HG03378 (cell line): ENCODE measurements around the gene PRCP.

Source experiments
- ATAC-seq: cut with Tn5 transposase; IDR thresholded peaks from one replicate; pipeline ENCODE4 v1.9.1; 2021; ENCODE audit warnings: mild to moderate bottlenecking, moderate library complexity; ENCODE audit not compliant: unreplicated experiment

PRCP gene

DNA sequence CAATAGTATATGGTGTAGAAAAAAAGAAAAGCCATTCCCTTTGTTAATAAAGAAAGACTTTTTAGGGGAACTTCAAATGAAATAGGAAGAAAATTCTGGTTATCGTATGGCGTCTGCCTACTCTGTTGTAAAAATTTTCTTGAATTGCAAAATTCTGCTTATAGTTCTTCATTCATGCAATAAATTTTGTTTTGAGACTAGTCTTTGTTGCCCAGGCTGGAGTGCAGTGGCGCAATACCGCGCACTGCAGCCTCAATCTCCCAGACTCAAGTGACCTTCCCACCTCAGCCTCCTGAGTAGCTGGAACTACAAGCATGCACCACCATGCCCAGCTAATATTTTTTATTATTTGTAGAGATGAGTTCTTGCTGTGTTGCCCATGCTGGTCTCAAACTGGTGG is 7.1 kb upstream of the PRCP start:
- no peak for ATAC-seq

DNA sequence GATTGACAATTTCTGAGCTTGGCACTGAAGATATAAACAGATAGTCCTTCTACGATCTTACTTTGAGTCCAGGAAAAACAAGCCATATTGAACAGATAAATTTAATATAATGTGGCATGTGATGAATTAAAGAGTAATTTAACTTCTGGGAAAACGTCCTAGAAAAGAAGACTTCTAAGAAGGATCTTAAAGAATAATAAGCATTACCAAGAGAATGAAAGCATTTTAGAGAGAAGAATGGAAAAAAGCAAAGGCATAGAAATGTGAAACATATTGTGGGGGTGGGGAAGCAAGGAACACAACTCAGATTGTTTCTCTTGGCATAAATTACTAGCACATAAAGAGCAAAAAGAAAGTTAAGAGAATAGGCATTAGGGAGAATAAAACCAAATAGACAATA is 6.7 kb upstream of the PRCP start:
- no peak for ATAC-seq

DNA sequence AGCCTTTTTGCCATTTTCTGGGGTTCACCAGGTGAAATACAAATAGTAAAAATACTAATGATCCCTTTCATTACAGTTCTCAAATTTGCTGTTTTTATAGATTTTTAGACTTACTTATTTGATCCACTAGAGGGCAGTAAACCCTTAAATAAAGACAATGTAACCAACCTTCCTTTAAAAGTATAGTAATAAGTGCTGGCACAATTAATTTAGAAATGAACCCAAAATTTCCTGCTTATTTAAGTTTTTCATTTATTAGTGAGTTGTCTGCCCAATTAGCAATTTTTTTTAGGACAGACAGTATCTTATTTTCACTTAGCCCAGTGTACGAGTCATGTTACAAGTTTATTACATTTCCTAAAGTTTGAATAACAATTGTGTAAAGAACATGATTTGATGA is 6.0 kb upstream of the PRCP start:
- ATAC-seq: no peak

DNA sequence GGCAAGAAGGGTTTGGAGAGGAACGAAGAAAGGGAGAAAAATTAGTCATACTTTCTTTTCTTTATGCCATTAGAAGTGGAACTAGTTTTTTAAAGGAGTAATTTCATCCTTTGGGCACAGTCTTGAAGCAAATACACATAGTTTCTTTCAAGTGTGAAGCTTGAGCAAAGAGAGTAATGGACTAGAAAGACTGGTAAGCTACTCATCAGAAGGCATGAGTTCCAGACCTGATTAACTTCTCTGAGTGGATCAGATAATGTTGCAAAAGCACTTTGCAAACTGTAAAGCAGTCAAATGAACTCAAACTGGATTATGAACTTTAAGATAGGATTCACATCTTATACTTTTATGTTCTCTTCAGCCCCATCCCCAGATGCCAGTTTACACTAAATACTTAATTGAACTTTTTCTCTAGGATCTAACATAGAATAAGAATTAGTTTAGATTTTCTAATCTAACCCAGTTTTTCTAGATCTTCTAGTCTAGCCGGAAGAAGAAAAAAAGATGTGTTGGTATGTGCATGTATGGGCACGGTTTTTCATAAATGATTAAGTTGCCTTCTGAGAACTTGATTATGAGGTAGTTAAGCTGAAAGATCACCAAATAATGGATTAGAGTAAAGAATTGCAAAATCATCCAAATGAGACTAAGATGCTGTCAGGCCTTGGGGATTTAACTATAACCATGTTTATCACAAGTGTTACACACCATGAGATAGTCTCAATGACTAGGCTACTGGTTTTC is 3.8 kb upstream of the PRCP start:
- no peak for ATAC-seq

DNA sequence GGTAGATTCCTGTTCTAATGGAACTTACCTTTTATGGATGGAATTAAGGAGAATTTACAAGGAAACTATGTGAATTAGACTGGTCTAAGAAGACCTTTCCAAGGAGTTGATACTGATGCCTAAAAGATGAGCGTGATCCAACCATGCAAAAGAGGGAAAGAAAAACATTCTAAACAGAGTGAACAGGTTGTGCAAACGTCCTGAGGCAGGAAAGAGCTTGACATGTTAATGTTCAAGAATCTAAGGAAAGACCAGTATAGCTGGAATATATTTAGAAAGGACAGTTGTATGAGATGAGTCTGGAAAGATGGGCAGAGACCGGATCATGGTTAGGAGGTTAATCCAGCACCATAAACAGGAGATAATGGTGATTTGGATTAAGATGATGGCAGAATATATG is 2.6 kb upstream of the PRCP start:
- ATAC-seq: no peak

DNA sequence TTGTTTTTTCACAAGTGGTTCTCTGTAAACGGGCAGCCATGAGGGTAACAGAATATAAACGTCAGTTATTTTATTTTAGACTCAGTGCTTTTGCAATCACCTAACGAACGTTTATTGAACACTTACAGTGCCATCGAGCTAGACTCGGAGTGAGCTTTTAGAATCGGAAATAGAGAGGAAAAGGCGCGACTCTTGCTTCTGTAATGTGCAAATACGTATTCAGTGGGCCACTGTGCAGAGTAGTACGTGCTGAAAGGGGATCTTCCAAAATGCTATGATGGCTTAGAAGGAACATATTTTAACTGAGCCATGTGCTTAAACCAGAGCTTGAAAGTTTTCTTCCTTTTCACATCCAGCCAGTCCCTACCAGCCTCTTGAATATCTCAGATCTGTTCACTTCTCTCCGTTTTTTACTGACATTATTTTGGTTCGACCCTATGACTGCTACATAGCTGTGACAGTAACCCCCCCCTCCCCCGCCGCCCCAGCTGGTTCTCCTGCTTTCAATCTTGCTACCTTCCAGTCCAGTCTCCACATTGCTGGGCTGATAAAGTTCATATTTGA is 1.8 kb upstream of the PRCP start:
- ATAC-seq: no peak

DNA sequence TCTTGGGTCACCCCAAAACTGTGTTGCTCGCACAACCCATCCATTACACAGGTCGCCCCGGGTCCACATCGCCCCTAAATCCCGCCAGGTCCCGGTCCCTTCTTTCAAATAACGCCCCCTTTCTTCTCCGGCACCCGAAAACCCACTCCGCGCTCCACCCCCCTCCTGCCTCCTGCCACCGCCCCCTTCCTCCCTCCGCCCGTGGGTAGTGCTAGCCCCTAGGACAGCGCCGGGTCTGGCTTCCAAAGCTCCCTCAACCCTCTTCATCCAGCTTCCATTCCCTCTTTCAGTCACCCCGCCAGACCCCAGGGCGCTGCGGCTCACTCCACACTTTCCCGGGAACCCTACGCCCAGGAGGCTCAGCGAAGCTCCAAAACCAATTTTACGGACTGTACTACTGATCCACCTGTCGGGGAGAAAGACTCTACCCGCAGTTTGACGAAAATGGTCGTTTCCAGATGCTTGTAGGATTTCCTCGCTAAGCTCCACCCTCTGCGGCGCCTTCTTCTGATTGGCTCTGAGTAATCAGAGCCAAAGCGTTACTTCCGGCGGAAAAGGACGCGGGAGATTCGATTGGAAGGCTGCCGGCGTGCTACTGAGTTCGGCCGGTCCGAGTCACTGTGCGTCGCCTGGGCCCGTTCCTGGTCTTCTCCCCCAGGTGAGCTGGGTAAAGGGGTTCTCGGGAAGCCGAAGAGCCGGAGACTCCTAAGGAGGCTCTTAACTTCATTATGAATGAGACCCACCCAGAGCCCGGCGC is 1.1 kb upstream of the PRCP start, which contains the start of gene DDIAS:
Gene DDIAS (plus strand): TSS at position 572 of the 757 bp plus-strand sequence. CDS start 13,003 bp downstream, outside the sequence.
- ATAC-seq: peak; percentile 75

DNA sequence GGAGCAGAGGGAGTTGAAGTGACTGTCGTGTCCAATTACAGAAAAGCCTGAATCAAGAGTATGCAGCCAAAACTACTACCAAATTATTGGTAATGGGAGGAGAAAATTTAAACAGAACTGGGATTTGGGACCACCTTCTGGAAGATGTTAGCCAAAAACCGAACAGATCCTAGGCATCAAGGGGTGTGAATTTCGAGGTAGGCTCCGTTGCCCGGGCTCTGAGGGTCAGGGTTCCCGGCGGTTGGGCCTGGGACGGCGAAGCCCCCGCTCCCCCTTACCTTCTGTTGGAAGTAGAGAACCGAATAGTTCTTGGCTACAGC is 313 bp downstream of the PRCP start:
- no peak for ATAC-seq

DNA sequence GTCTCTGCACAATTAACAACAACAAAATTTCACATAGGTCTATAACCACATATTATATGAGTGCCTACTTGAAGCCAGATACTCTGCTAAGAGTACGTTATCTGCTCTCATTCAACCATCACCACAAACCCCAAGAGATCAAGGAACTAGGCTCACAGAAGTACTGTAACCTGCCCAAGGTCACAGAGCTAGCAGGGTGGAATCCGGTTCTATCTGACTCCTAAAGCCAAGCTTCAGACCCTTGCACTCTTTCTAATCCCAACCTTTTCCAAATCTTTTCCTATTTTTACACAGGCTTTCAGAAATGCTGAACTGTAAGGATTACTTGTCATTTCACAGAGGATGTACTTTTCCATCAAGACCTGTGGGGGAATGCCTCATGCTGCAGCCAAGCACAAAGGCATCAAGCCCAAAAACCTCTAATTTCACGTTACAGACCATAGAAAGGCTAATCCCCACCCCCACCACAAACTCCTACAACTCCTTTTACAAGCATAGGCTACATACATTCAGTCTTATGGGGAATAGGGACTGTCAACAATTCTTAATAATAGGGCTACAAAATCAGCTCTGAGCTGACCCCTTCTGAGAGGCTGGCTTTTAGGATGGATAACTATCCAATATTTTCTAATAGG is 927 bp downstream of the PRCP start:
- ATAC-seq: peak; percentile 29

DNA sequence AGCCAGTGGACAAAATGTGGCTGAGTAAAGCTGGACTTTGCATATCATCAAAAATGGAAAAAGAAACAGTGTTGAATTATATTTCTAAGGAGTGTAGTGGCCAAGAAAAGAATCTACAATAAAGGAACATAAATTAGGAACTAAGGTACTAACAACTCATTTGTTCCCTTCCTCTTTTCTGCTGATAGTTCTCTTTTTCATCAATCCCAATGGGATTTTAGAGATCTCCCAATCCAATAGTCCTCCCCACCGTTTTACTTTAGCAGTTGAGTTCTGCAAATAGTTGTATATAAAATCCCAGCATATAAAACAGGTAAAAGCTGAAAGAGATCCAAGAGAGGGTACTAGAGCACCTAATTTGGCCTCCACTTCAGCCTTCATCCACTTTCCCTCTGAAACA is 2.0 kb downstream of the PRCP start:
- ATAC-seq: no peak

DNA sequence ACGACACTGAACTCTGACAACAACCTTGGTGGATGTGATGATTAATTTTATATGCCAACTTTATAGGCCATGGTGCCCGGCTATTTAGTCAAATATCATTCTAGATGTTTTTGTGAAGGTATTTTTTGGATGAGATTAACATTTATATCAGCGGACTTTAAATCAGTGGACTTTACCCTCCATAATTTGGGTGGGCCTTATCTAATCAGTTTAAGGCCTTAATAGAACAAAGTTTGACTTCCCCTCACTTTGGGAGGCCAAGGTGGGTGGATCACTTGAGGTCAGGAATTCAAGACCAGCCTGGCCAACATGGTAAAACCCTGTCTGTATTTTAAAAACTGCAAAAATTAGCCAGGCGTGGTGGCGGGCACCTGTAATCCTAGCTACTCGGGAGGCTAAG is 4.0 kb downstream of the PRCP start:
- no peak for ATAC-seq

DNA sequence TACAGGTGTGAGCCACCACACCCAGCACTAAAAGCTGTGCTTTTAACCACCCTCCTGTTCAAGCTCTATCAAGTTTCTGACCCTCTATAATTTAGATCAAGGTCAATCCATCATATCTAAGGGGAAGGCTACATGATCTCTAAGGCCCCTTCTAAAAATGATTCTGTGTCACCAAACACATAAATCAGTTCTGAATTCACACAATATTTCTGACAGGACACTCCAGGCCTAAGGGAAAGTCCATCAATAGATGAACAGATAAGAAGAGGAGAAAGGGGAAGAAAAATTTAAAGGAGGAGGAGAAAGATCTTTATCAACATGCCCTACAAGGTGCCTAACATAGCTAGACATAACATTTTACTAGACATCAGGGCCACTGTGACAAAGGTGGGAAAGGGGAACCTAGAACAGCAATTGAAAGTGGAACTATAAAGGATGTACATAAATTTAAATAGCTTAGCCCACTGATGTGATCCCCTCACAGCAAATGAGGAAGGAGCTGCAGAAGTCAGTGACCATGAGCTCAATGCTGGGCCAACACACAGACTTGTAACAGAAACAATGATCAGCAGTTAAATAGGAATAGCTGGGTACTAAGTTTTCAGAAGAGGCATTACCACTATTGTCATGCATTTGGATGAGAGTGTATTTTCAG is 4.7 kb downstream of the PRCP start:
- peak; percentile 37 for ATAC-seq

DNA sequence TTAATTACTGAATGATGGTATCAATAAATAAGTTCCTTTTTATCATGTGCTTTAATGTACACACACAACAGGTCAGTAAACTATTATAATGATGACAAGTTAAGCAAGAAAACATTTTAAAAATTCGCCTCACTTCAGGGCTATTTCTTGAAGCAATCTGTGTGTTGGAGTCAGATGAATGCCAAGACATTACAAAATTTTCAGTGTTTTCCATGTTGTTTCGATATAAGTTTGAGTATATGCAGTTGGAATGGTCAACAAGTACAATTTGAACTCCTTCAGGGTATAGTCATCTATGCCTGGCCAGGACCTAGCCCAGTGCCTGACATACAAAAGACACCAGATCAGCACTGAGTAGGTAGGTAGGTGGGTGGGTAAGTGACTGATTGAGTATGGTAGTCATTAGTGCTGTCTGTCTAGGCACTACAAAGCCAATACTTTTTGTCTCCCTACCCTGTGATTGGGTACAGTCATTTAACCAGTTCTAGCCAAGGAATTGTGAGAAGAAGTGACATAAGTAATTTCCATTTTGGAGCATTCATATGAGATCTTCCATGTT is 7.5 kb downstream of the PRCP start:
- ATAC-seq: no peak

DNA sequence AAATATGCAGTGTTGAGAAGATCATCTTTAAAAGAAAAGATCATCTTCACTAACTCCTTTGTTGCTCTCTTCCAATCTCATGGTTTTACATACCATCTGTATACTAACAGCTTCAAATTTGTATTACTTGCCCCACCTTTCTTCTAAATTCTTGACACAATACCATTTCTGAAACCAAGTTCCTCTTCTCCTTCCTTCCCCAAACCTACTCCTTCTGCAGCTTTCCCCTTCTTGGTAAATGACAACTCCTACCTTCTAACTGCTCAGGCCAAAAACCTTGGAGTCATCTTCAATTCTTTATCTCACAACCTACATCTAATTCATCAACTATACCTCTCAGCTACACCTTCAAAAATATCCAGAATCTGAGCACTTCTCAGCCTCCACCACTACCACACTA is 9.3 kb downstream of the PRCP start:
- ATAC-seq: no peak

DNA sequence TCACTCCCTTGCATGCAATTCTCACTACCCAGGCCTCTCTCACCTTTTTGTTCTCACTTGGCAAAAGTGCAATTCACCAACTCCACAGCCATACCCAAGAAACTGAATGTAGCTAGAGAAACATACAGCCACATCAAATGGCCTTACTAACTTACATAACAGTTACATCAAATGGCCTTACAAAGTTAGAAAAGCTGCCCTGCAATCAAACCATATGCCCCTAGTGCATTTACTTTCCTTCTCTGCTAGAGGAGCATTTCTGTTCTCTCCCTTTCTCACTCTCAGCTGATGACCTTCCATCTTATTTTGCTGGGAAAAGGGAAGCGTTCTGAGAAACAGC is 10.3 kb downstream of the PRCP start:
- ATAC-seq: no peak

DNA sequence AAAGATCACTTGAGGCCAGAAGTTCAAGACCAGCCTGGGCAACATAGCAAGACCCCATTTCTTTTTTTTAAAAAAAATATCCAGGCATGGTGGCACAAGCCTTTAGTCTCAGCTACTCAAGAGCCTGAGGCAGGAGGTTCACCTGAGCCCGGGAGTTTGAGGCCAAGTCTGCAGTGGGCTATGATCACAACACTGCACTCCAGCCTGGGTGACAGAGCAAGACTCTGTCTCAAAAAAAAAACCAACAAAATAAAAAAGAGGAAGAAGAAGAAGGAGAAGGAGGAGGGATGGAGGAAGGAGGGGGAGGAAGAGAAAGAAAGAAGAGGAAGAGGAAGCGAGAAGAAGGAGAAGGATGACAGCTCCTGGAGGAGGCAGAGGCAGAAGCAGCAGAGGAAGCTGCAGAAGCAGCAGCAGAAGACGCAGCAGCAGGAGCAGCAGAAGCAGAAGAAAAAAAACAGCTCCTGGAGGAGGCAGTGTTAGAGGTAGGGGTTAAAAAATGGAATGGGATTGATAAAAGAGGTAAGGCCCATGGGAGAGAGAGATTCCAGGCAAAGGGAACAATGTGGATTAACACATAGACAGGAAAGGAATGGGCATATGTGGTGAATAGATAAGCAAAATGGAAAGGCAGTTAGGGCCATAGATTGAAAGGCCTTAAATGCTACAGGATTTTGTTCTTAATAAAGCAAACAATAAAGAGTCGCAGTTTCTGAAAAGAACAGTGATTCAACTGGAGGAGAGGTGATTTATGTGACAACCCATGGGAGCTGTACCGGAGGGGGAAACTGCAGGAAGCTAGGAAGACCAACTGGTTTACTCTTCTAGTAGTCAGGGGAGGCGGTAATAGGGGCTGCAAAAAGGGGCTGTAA is 10.9 kb downstream of the PRCP start:
- no peak for ATAC-seq

DNA sequence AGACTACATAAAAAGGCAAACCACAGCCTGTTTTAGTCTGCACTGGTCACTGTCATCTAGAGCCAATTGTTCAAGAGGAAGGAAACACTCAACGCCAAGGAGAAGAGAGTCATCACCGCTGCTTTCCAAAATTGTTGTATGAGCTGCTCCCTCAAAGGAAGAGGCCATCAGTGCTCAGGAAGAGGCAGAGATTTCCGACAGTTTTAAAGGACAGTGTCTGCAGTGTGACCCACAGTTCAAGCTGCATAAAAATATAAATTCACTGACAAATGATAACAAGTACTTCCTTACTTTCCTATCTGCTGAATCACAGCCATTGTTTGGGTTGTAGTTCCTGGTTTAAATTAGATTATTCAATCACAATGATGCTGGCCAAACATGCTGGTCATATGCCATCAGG is 16.4 kb downstream of the PRCP start:
- no peak for ATAC-seq

DNA sequence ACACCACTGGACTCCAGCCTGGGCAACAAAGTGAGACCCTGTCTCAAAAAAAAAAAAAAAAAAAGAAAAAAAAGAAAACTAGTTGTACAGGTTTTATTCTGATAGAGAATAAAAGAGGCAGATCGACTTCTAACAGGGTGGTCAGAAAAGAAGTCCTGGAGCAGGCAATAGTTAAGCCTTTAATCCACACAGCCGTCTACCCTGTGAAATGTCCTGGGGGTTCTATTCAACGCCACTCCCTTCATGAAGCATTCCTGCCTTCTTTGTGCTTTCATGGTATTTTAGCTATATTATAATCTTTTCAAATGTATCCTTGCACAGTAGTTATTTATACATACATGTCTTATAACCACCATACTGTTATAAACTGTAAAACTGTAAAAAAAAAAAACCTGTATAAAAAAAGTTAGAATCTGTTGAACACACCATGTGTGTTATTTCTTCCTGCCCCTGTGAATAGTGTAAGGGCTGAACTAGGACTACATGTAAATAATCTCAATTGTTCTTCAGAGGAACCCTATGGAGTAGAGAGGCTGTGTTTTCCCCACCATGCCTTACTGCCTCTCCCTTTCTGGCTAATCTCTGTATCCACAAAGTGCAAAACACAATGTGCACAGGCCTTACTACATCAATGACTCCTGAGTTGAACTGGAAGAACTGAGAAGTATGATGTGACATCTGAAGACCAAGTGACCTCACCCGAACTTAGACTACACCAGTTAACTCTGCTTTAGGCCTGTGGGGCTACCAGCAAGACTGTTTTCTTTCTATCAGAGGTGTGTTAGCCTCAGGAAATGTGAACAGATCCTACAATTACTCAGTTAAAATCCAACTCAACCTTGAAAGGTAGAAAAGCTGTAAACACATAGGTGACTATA is 25.3 kb downstream of the PRCP start:
- ATAC-seq: no peak

DNA sequence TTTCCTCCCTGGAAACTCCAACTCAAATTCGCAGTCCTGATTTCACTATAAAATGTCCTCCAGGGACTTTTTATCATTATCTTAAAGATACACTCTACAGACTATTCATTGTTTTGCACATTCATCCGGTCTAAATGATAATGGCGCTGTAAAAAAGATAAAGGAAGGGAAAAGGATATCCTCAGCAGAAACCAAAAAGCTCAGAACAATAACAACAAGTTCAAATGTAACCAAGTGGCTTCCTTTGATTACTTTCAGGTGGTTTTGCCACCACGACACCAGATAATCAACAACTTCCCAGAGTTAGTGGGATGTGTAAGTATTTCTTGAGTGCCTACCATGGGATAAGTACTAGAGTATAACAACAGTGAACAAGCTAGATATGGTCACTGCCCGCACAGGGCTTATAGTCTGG is 26.3 kb downstream of the PRCP start:
- ATAC-seq: no peak
